Prostate gland (tissue), 2 donors: ENCODE data around the gene ASB6. TPM values are rescaled to one million over a fixed set of nuclear protein-coding genes. Genes with fewer than 3 reads are reported as not detected.

Experiments used
- DNase-seq: peaks from one replicate; pipeline ENCODE4 v3.0.0-alpha.2; 2019; ENCODE audit warnings: low spot score
- H3K27ac ChIP-seq, 2 donors: fragments of 200-600 bp; sonication (generic); 2 replicates each; pipeline ENCODE4 v1.5.1; 2017 to 2019
- H3K27me3 ChIP-seq: fragments of 200-600 bp; sonication (generic); replicated peaks from 2 replicates; pipeline ENCODE4 v1.5.1; 2019; ENCODE audit not compliant: insufficient read depth
- H3K36me3 ChIP-seq, 2 donors: fragments of 200-600 bp; sonication (generic); 1 replicate in 1 of 2; 2 replicates in 1 of 2; pipeline versions ENCODE4 v1.5.1 to v1.8.1; 2017 to 2019
- H3K4me1 ChIP-seq: fragments of 200-600 bp; sonication (generic); replicated peaks from 2 replicates; pipeline ENCODE4 v1.5.1; 2019
- H3K4me3 ChIP-seq, 2 donors: fragments of 200-600 bp; sonication (generic); 2 replicates each; pipeline ENCODE4 v1.5.1; 2017 to 2019
- H3K9me3 ChIP-seq: fragments of 200-600 bp; sonication (generic); 2 replicates; pipeline ENCODE4 v1.5.1; 2017
- POLR2A ChIP-seq: fragments of 450-650 bp; IDR thresholded peaks from one replicate; pipeline ENCODE4 v1.6.1; 2016; ENCODE audit warnings: antibody characterized with exemption, mild to moderate bottlenecking
- POLR2AphosphoS5 ChIP-seq: sonication (generic); formaldehyde crosslinking; IDR thresholded peaks from one replicate; pipeline ENCODE4 v1.6.1; 2017; ENCODE audit warnings: antibody characterized with exemption
- WGBS: methylation state at CpG from one replicate; pipeline ENCODE4 v1.1.5; 2018; 5-methylcytosine and 5-hydroxymethylcytosine counted together
- intact Hi-C: fragments of 100-400 bp; cut with DNase I; formaldehyde crosslinking; loops from one replicate; pipeline ENCODE4 v1.14.2; 2022
- total RNA-seq, 2 donors: library from RNA; depleted of rRNA; stranded (reverse); fragments of >200 nt; gene quantifications; one replicate each; pipeline ENCODE4 v1.1.0, GENCODE V29; 2016
- TF ChIP-seq, protein P1 (sequence below), 4 experiments: fragments of 200-600 bp in 2 of 4; fragments of 450-650 bp in 2 of 4; sonication (generic) in 2 of 4; IDR thresholded peaks; 1 replicate in 3 of 4; 2 replicates in 1 of 4; pipeline ENCODE4 v1.5.1; 2016 to 2019; ENCODE audit warnings: antibody characterized with exemption in 4 of 4, mild to moderate bottlenecking in 2 of 4, moderate library complexity in 2 of 4

Gene ASB6
- total RNA-seq, 2 donors from 2014 or later: 25.2 to 50.3 TPM

DNA sequence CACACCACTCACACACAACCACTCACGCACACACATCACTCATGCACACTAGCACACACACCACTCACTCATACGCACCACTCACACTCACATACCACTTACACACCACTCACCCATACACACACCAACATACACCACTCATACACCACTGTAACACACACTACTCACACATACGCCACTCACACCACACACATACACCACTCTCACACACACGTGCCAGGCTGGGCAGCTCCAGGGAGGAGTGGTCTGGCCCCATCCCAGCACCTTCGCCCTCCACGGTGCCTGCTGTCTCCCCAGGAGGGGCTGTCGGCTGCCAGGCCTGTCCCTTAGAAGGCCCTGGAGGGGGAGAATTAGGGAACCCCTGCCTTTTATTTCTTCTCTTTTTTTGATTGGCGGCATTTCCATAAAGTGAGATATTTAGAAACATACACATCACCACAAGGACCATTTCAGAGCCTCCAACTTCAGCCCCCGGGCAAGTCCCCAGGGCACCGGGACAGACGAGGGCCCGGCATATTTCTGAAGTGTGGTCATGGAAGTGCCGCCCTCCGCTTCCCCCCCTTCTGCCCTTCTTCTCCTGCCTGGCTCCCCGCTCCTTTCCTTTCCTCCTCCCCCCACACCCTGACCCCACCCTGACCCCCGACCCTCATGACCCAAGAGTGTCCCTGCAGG lies 6.3 kb upstream of the ASB6 start:
- WGBS: 72% methylated on average over 16 of the region's 16 CpGs
- DNase-seq: no peak
- intact Hi-C loops: no loop called here
- TF ChIP-seq POLR2A: no peak
- no peak for TF ChIP-seq POLR2AphosphoS5
- TF ChIP-seq, protein P1, sequence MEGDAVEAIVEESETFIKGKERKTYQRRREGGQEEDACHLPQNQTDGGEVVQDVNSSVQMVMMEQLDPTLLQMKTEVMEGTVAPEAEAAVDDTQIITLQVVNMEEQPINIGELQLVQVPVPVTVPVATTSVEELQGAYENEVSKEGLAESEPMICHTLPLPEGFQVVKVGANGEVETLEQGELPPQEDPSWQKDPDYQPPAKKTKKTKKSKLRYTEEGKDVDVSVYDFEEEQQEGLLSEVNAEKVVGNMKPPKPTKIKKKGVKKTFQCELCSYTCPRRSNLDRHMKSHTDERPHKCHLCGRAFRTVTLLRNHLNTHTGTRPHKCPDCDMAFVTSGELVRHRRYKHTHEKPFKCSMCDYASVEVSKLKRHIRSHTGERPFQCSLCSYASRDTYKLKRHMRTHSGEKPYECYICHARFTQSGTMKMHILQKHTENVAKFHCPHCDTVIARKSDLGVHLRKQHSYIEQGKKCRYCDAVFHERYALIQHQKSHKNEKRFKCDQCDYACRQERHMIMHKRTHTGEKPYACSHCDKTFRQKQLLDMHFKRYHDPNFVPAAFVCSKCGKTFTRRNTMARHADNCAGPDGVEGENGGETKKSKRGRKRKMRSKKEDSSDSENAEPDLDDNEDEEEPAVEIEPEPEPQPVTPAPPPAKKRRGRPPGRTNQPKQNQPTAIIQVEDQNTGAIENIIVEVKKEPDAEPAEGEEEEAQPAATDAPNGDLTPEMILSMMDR (IDR thresholded peaks at IDR 0.05): no peak
- no peaks in the 10 kb centered on the region for H3K27me3 ChIP-seq
- H3K27ac ChIP-seq: no peak overlapping the region
- no peaks in the 10 kb centered on the region for H3K36me3 ChIP-seq
- no peaks in the 10 kb centered on the region for H3K9me3 ChIP-seq
- H3K4me1 ChIP-seq: no peaks in the 10 kb centered on the region
- no peak overlapping the region for H3K4me3 ChIP-seq

DNA sequence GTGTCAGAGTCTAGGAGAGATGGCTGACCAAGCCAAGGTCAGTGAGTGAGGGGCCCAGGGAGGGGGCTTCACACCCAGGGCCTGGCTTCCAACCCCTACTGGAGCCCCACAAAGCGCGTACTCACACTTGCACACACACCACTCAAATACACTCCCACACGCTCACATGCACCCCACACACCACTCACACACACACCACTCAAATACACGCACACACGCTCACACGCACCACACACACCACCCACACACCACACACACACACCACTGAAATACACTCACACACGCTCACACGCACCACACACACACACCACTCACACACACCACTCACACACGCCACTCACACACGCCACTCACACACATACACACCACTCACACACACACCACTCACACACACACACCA lies 5.7 kb upstream of the ASB6 start:
- 88% methylated on average over 10 of the region's 10 CpGs for WGBS
- no peaks in the 10 kb centered on the region for H3K4me1 ChIP-seq
- no peak for DNase-seq
- no peaks in the 10 kb centered on the region for H3K36me3 ChIP-seq
- H3K4me3 ChIP-seq: no peak overlapping the region
- intact Hi-C loops: no loop called here
- no peaks in the 10 kb centered on the region for H3K9me3 ChIP-seq
- TF ChIP-seq POLR2AphosphoS5: no peak
- TF ChIP-seq, protein P1 (IDR thresholded peaks at IDR 0.05): no peak
- no peaks in the 10 kb centered on the region for H3K27me3 ChIP-seq
- H3K27ac ChIP-seq: no peak overlapping the region

DNA sequence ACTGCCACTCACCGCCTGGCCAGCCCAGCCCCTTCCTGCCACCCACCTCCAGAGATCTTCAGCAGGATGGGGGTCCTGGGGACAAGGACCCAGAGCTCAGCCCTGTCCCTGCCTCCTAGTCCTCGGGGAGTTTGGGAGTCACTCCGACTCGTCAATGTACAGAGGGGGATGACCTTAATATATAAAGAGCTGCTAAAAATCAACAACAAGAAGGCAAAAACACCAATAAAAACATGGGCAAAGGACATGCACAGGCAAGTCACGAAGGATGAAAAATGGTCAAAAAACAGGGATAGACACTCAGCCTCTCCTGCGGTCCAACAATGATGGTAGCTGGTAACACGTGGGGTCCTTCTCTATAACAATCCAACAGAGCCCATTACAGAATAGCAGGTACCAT lies 4.7 kb upstream of the ASB6 start:
- 91% methylated on average over 7 of the region's 7 CpGs for WGBS
- DNase-seq: no peak
- H3K9me3 ChIP-seq: no peaks in the 10 kb centered on the region
- no peak for TF ChIP-seq POLR2AphosphoS5
- TF ChIP-seq, protein P1 (IDR thresholded peaks at IDR 0.05): no peak
- TF ChIP-seq POLR2A: no peak
- no peaks in the 10 kb centered on the region for H3K36me3 ChIP-seq
- H3K4me3 ChIP-seq: no peak overlapping the region
- H3K27ac ChIP-seq: no peak overlapping the region
- no peaks in the 10 kb centered on the region for H3K4me1 ChIP-seq
- H3K27me3 ChIP-seq: no peaks in the 10 kb centered on the region
- intact Hi-C loops: no loop called here

DNA sequence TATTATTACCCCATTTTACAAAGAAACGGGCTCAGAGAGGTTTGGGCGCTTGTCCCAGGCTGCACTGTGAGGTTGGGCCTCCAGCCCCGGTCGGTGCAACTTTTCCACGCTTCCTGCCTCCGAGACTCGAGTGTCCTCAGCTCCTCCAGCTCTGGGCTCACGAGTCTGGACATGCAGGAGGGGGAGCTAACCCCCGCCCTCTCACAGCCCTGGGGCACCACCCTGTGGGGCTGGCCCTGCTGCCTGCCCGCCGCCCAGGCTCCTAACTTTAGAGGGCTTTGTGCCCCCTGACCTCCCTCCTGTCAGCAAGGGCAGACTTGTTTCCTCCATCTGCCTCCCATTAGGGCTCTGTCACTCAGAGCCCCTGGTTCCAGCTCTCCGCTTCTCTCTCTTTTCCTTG lies 4.3 kb upstream of the ASB6 start:
- Histone ChIP-seq H3K27me3 (no peaks in the 10 kb centered on the region), H3K4me1 (peaks cover 2% of the 10 kb centered on the region), H3K27ac (no peak overlapping the region), H3K9me3 (no peaks in the 10 kb centered on the region), H3K36me3 (no peaks in the 10 kb centered on the region), H3K4me3 (no peak overlapping the region)
- intact Hi-C loops: no loop called here
- no peak for DNase-seq
- WGBS: 67% methylated on average over 12 of the region's 12 CpGs
- no peak for TF ChIP-seq POLR2AphosphoS5
- no peak for TF ChIP-seq POLR2A

DNA sequence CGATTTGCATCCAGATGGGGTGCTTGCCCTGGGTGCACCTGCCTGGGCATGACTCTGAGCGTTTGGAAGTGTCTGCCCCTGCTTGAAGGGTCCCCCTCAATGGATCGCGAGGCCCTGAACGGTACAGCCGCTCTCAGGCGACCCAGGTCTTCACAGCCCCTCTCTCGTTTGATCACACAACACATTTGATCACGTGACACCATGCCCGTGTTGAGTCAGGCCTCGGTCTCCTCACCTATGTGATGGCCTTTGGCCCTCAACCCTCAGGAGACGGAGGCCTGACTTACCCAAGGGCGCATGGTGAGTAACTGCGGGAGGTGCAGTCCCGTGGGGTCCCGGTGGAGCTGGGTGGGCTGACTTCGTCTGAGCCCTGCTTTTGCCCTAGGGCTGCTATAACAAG lies 3.0 kb upstream of the ASB6 start:
- intact Hi-C loops: no loop called here
- 53% methylated on average over 17 of the region's 17 CpGs for WGBS

More for the DNA sequence above, 3.0 kb upstream of the ASB6 start:
- no peaks in the 10 kb centered on the region for H3K27me3 ChIP-seq
- H3K4me3 ChIP-seq: no peak overlapping the region
- H3K9me3 ChIP-seq: no peaks in the 10 kb centered on the region
- H3K36me3 ChIP-seq: no peaks in the 10 kb centered on the region
- no peak overlapping the region for H3K27ac ChIP-seq
- H3K4me1 ChIP-seq: peaks cover 15% of the 10 kb centered on the region
- no peak for DNase-seq
- TF ChIP-seq POLR2A (no peak), POLR2AphosphoS5 (no peak)
- TF ChIP-seq, protein P1 (IDR thresholded peaks at IDR 0.05): no peak
